AG04449 (cell line): ENCODE results near the gene LATS2.

Experiments
- CTCF ChIA-PET: fragments of 350-600 bp; formaldehyde crosslinking; extraction: SDS; loops from one replicate; lab custom pipeline; 2021; ENCODE audit warnings: antibody characterized with exemption; lab: Yijun Ruan, JAX
- POLR2A ChIA-PET: fragments of 400-600, 350-600 bp; formaldehyde crosslinking; extraction: SDS; loops from one replicate; lab custom pipeline; 2020; ENCODE audit warnings: antibody characterized with exemption, inconsistent platforms; lab: Yijun Ruan, JAX
- DNase-seq: peaks from one replicate; pipeline ENCODE4 v3.0.0-alpha.2; 2010; ENCODE audit warnings: low read depth, low spot score
- H3K4me3 ChIP-seq: 2 replicates; pipeline ENCODE4 v1.5.1; 2011; ENCODE audit warnings: low read depth, mild to moderate bottlenecking, control low read depth, low read length
- CTCF ChIP-seq: IDR thresholded peaks from one replicate; pipeline ENCODE4 v1.5.1; 2011; ENCODE audit warnings: mild to moderate bottlenecking, moderate library complexity, low read length, control low read depth, inconsistent platforms; ENCODE audit not compliant: insufficient read depth; ENCODE audit errors: missing control alignments

The LATS2 gene

GRCh38 chr13:20988033-20988908 lies 73.1 kb downstream of the LATS2 start:
- POLR2A ChIA-PET: no interaction called here
- no peak for DNase-seq
- CTCF ChIA-PET: interaction anchor here (1.0 kb wide), 1 partner anchor 16 kb away, joined by 3 read pairs; no protein-coding TSS in a partner anchor
- no peak for TF ChIP-seq CTCF
- no peak overlapping the region for H3K4me3 ChIP-seq

- no peak for DNase-seq
- ChIA-PET CTCF (interaction anchor here (1.0 kb wide), 1 partner anchor 17 kb away, joined by 3 read pairs; no protein-coding TSS in a partner anchor), POLR2A (no interaction called here)
- no peak overlapping the region for H3K4me3 ChIP-seq
- no peak for TF ChIP-seq CTCF
Observed at GRCh38 chr13:20987599-20987998, 73.8 kb downstream of the LATS2 start.

- ChIA-PET POLR2A (no interaction called here), CTCF (no interaction called here)
- no peak for TF ChIP-seq CTCF
- H3K4me3 ChIP-seq: no peak overlapping the region
- DNase-seq: no peak
Observed at GRCh38 chr13:20984879-20985278, 76.5 kb downstream of the LATS2 start.

GRCh38 chr13:20983386-20983785 lies 78.0 kb downstream of the LATS2 start:
- no peak for DNase-seq
- no peak for TF ChIP-seq CTCF
- ChIA-PET CTCF (no interaction called here), POLR2A (no interaction called here)
- H3K4me3 ChIP-seq: no peak overlapping the region

GRCh38 chr13:20981370-20982095 lies 79.9 kb downstream of the LATS2 start:
- TF ChIP-seq CTCF: no peak
- DNase-seq: no peak
- POLR2A ChIA-PET: no interaction called here
- CTCF ChIA-PET: interaction anchor here (1.2 to 1.7 kb wide), 2 partner anchors 9 to 38 kb away, joined by 4 read pairs; no protein-coding TSS in a partner anchor
- no peak overlapping the region for H3K4me3 ChIP-seq

GRCh38 chr13:20980899-20981298 lies 80.5 kb downstream of the LATS2 start:
- CTCF ChIA-PET: interaction anchor here (1.2 to 1.7 kb wide), 2 partner anchors 8 to 37 kb away, joined by 4 read pairs; no protein-coding TSS in a partner anchor
- no peak overlapping the region for H3K4me3 ChIP-seq
- no peak for TF ChIP-seq CTCF
- DNase-seq: no peak
- POLR2A ChIA-PET: no interaction called here
